Choroid plexus epithelial cell (primary cell): ENCODE results near the gene PLSCR3.

Source experiments
- DNase-seq: peaks from one replicate; pipeline ENCODE4 v3.0.0-alpha.2; 2010; ENCODE audit warnings: low read depth
- H3K4me3 ChIP-seq: 2 replicates; pipeline ENCODE4 v1.5.1; 2011; ENCODE audit warnings: low read depth, mild to moderate bottlenecking, control low read depth, low read length, moderate library complexity
- TF ChIP-seq, protein P1 (sequence below): conservative IDR thresholded peaks from 2 replicates; pipeline ENCODE4 v1.5.1; 2011; ENCODE audit warnings: low read depth, mild to moderate bottlenecking, control low read depth, inconsistent platforms, low read length, moderate library complexity

PLSCR3 gene

GRCh38 chr17:7426896-7427489 lies 32.7 kb upstream of the PLSCR3 start:
- DNase-seq, result no peak
- TF ChIP-seq, protein P1, sequence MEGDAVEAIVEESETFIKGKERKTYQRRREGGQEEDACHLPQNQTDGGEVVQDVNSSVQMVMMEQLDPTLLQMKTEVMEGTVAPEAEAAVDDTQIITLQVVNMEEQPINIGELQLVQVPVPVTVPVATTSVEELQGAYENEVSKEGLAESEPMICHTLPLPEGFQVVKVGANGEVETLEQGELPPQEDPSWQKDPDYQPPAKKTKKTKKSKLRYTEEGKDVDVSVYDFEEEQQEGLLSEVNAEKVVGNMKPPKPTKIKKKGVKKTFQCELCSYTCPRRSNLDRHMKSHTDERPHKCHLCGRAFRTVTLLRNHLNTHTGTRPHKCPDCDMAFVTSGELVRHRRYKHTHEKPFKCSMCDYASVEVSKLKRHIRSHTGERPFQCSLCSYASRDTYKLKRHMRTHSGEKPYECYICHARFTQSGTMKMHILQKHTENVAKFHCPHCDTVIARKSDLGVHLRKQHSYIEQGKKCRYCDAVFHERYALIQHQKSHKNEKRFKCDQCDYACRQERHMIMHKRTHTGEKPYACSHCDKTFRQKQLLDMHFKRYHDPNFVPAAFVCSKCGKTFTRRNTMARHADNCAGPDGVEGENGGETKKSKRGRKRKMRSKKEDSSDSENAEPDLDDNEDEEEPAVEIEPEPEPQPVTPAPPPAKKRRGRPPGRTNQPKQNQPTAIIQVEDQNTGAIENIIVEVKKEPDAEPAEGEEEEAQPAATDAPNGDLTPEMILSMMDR, result no peak
- no peak overlapping the region for H3K4me3 ChIP-seq

DNA sequence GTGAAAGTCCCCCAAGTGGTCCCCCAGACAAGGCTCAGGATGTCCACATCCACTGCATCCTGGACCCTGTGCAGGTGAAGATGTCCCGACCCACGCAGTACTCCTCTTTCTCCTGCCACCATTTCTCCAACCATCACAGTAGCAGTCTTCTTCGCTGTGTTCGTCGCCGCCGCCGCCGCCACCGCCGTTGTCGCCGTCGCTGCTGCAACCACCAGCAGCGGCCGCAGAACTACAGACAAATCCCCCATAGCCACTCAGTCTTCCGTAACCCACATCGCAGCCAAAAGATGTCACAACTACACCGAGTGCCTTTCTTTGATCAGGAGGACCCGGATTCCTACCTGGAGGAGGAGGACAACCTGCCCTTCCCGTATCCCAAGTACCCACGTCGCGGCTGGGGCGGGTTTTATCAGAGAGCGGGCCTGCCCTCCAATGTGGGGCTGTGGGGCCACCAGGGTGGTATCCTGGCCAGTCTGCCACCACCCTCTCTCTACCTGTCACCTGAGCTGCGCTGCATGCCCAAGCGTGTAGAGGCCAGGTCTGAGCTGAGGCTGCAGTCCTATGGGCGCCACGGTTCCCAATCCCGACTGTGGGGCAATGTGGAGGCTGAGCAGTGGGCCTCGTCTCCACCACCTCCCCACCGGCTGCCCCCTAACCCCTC lies 32.0 kb upstream of the PLSCR3 start:
- no peak for DNase-seq
- H3K4me3 ChIP-seq, result no peak overlapping the region
- TF ChIP-seq, protein P1, result no peak

DNA sequence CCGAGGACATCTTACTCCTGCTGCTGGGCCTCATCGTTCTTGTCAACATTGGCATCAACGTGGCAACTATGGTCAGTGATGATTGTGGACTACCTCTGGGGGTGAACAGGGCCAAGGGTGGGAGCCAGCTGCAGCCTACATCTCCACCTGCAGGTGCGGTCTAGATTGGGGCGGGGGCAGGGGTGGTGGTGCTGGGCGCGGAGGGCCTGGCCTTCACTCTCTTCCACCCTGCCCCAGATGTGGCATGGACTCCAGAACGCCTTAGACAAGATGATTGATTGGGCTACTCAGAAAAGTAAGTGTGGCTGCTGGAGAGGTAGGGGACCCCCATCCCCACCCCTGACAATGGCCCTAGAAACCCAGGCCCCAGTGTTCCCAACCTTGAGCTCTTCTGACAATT lies 31.4 kb upstream of the PLSCR3 start:
- DNase-seq, result no peak
- no peak overlapping the region for H3K4me3 ChIP-seq
- TF ChIP-seq, protein P1, result no peak

GRCh38 chr17:7425316-7425715 lies 31.0 kb upstream of the PLSCR3 start, which contains the start of gene SPEM2:
Gene SPEM2, plus strand, starts transcription at chr17:7425616. Its CDS starts 73 bp downstream, at chr17:7425689.
- TF ChIP-seq, protein P1, result no peak
- no peak within 1 kb of the TSS for H3K4me3 ChIP-seq
- no peak for DNase-seq

GRCh38 chr17:7423679-7424078 lies 29.4 kb upstream of the PLSCR3 start:
- no peak overlapping the region for H3K4me3 ChIP-seq
- TF ChIP-seq, protein P1, result no peak
- DNase-seq, result no peak

DNA sequence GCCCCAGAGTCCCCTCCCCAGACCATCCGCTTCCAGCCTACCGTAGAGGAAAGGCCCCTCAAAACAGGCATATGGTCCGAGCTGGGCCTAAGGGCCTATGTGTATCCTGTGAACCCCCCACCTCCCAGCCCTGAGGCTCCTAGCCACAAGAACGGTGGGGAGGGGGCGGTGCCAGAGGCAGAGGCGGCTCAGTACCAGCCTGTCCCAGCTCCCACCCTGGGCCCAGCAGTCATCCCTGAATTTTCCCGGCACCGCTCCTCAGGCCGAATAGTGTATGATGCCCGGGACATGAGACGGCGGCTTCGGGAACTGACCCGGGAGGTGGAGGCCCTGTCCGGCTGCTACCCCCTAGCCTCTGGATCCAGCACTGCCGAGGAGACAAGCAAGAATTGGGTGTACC lies 26.9 kb upstream of the PLSCR3 start:
- no peak for DNase-seq
- TF ChIP-seq, protein P1, result no peak
- H3K4me3 ChIP-seq, result no peak overlapping the region
